ENCODE results near the gene VIPR2.
"Not testable (repeated sequence)": the region's sequence is repeated elsewhere in the genome, so short reads cannot be mapped to it uniquely, and the experiment has no call there.

VIPR2 gene

GRCh38 chr7:158984007-158984406, 160.7 kb downstream of the VIPR2 start:
- DNase-seq (ENCODE audit: low spot score in 2 of 2); H3K36me3 Mint-ChIP-seq; H3K4me3 Mint-ChIP-seq; ATAC-seq; H3K9me3 Mint-ChIP-seq; H3K4me1 Mint-ChIP-seq; H3K27ac Mint-ChIP-seq: not testable (repeated sequence)

GRCh38 chr7:158982080-158982479, 162.6 kb downstream of the VIPR2 start:
- not testable (repeated sequence) for ATAC-seq; H3K9me3 Mint-ChIP-seq; H3K4me3 Mint-ChIP-seq; H3K27ac Mint-ChIP-seq; H3K4me1 Mint-ChIP-seq; H3K36me3 Mint-ChIP-seq; DNase-seq (ENCODE audit: low spot score in 2 of 2)

- peaks cover 9% of the 10 kb centered on the region for H3K9me3 Mint-ChIP-seq
Observed at GRCh38 chr7:158979635-158980351, 164.9 kb downstream of the VIPR2 start.

GRCh38 chr7:158979023-158979529, 165.6 kb downstream of the VIPR2 start:
- Mint-ChIP-seq H3K4me1 (peaks cover 18% of the 10 kb centered on the region), H3K27ac (no peak overlapping the region), H3K36me3 (no peaks in the 10 kb centered on the region), H3K9me3 (peaks cover 3% of the 10 kb centered on the region), H3K4me3 (no peak overlapping the region)
- ATAC-seq (no peak), DNase-seq (ENCODE audit: low spot score in 2 of 2) (no peak)

More at GRCh38 chr7:158979635-158980351, 164.9 kb downstream of the VIPR2 start:
- Mint-ChIP-seq H3K4me1 (peaks cover 18% of the 10 kb centered on the region), H3K4me3 (no peak overlapping the region), H3K27ac (no peak overlapping the region), H3K36me3 (no peaks in the 10 kb centered on the region)
- no peak for DNase-seq (ENCODE audit: low spot score in 2 of 2)
- ATAC-seq = no peak

All from stimulated activated effector memory CD8-positive, alpha-beta T cell treated with anti-CD3 and anti-CD28 coated beads, Interleukin-12 subunit alpha, Interleukin-12 subunit beta, amount 100 ng/mL, for 72 hours (primary cell).